GM18951 (cell line): ENCODE results near the gene NCKIPSD.
A peak's percentile ranks its signal among the peaks of the same experiment; 100 is the strongest.

Source experiments
- POLR2A ChIP-seq: IDR thresholded peaks from 4 replicates; pipeline ENCODE4 v1.6.1; 2011; ENCODE audit warnings: mild to moderate bottlenecking; ENCODE audit not compliant: insufficient read length, insufficient read depth; ENCODE audit errors: extremely low read depth
- in situ Hi-C: fragments of 300-500 bp; cut with MboI; formaldehyde crosslinking; loops from one replicate; pipeline ENCODE4 v1.12.0; 2022; ENCODE audit warnings: low sequenced_read_pairs, mixed read lengths, inconsistent platforms; ENCODE audit not compliant: unreplicated experiment

Gene NCKIPSD

GRCh38 chr3:48641396-48641795, 44.3 kb downstream of the NCKIPSD start:
- no peak for TF ChIP-seq POLR2A
- in situ Hi-C loops, result no loop called here

DNA sequence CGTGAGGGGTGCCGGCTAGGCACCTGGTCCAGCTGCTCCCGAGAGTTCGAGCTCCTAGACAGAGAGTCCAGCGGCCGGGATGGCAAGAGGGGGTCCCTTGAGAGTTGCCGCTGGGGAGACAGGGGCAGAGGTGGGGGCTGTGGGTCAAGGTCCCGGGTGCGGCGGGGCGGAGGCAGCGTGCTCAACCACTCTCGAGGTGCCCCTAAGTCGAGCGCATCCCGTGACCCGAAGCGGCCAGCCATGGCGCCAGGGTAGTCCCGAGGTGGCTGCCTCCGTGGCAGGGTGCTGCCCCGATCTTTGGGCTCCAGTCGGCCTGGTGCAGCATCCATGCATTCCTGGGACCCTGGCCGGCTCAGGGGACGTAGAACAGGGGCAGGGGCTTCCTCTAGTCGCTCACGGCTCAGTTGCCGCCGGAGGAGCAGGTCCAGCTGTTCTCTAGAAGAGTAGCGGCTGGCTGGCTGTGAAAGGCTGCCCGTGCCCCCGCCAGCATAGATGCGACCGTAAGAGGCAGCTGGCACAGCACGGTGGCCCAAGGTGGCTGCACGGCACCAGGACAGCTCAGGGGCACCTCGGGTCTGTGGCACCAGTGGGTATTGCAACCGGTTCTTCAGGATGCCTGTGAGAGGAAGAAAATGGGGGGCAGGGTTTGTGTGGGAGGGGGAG, 45.6 kb downstream of the NCKIPSD start:
- TF ChIP-seq POLR2A, result no peak
- in situ Hi-C loops, result no loop called here

- in situ Hi-C loops, result no loop called here
- TF ChIP-seq POLR2A, result no peak
These were observed 48.4 kb downstream of the NCKIPSD start for GRCh38 chr3:48637305-48637704.

- TF ChIP-seq POLR2A, result no peak
- in situ Hi-C loops, result no loop called here
These were observed 49.5 kb downstream of the NCKIPSD start for GRCh38 chr3:48636149-48636655.

DNA sequence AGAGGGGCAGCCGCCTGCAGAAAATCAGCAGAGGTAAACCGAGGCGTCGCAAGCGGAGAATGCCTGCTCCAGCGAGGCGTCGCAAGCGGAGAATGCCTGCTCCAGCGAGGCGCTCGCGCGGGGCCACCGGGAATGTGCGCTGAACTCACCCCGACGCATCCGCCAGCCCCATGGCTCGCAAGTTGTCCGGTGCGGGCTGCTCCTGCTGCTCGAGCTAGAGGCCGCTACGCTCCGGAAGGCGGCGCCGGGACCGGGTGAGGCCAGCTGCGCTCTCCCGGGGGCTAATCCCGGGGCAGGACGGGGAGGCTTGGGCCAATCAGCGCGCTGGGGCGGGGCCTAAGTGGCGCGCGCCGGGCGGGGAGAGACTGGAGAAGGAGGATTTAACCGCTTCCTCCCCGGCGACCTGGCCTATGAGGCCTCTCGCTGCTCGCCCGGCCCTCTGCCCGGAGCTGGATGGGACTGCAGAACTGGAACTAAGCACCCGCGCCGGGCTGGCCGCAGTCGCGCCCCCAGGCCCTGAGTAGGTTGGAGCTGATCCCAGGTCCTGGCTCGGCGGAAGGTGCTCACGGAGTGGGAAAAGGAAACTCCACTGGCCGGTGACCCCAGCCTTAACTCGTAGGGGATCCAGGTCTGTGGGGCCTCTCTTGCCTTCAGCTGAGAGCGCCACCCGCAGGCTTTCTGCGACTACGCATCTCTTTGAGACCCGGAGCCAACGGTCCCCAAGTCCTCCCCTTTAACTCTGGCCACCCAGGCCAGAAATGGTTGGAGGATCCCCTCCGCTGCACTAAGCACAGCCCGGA, 50.3 kb downstream of the NCKIPSD start, which contains the start of gene SLC26A6:
TSS of gene SLC26A6 (minus strand) at position 240 of the 800 bp plus-strand sequence. CDS start at position 172, 68 bp downstream.
- in situ Hi-C loops, result no loop called here
- TF ChIP-seq POLR2A, result peak; percentile 78

- in situ Hi-C loops, result no loop called here
- no peak for TF ChIP-seq POLR2A
These were observed 51.0 kb downstream of the NCKIPSD start for GRCh38 chr3:48634661-48635221.

- no peak for TF ChIP-seq POLR2A
- in situ Hi-C loops, result no loop called here
These were observed 52.0 kb downstream of the NCKIPSD start for GRCh38 chr3:48633743-48634142.

- in situ Hi-C loops, result no loop called here
- no peak for TF ChIP-seq POLR2A
These were observed 52.5 kb downstream of the NCKIPSD start for GRCh38 chr3:48633256-48633655.

DNA sequence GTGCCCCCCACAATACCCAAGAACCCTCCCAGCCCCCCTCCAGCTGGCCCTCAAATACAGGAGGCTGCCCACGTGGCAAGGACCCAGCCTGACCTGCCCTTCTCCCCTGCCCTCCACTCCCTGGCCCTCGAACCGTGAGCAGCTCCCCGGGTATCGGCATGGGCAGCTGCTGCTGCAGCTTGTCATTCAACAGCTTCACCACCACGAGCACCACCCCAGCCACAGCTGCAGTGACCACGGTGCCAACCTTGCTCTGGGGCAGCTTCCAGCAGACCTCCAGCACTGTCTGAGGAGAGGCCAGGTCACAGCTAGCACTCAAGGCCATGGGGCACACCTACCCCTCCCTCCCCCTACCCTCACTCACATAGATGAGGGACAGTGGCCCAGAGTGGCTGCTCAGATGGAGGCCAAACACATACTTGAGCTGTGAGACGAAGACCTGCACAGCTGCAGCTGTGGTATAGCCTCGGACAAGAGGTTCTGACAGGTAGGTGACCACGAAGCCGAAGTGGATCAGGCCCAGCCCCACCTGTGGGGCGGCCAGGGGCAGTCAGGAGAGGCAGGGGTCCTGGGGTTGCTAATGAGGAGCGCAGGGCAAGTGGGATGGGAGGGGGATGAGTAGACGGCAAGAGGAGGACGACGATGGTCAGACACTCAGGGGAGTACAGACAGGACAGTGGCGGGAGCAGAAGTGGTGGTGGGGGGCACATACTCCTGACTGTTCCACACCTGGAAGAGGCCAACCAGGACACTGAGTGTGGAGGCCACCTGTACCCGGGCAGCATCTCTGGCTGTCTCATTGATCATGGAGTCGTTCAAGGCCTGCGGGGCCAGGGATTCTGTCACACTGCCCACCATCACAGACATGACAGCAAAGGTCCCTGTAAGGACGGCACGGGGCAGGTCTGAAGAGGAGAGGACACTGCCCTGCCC, 53.9 kb downstream of the NCKIPSD start:
- in situ Hi-C loops, result no loop called here
- TF ChIP-seq POLR2A, result no peak

DNA sequence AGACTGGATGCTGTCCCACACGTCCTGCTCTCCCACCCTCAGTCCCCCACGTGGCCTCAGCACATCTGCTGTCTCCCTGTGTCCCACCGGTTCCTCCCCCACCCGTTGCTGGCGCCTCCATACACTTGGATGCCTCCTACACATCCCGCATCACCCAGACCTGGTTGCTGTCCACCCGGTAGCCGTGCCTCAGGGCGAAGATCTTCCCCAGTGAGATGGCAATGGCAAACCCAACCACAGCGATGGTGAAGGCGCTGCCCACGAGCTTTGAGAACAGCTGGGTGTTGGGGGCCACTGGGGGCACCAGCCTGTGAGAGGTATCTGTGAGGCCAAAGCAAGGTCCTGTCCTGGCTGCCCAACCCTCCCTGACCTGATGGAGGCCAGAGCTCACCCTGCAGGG, 54.9 kb downstream of the NCKIPSD start:
- in situ Hi-C loops, result no loop called here
- TF ChIP-seq POLR2A, result no peak

DNA sequence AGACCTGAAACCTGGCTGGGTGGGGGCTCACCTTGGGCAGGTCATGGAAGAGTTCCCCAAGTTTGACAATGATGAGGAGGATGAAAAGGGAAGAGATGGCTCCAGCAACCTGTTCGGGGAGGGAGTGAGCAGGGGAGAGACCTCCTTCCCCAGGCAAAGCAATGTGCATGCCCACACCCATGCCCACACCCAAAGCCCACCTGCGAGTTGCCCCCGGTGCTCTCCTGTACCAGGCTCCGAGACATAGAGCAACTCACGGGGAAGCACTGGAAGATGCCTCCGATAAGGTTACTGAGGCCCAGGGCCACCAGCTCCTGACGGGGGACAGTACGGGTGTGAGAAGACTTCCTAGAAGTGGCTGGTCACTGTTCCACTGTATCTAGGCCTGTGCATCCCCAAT, 55.3 kb downstream of the NCKIPSD start:
- TF ChIP-seq POLR2A, result no peak
- in situ Hi-C loops, result no loop called here

DNA sequence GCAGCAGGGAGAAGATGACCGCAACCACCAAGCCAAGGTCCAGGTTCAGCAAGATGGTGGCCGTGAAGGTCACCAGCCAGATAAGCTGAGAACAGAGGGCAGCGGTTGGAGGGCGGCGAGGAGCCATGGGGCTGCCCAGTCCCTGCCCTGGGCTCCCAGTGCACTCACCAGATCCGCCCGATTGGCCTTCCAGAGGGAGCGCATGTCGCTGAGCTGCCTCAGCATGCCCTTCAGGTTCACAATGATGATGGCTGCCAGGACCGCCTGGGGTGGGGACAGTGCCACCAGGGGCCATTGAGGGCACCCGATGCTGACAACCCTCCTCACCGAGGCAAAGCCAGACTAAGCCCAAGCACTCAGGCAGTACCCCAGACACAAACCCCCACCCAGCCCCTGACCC, 55.8 kb downstream of the NCKIPSD start:
- in situ Hi-C loops, result no loop called here
- TF ChIP-seq POLR2A, result no peak

DNA sequence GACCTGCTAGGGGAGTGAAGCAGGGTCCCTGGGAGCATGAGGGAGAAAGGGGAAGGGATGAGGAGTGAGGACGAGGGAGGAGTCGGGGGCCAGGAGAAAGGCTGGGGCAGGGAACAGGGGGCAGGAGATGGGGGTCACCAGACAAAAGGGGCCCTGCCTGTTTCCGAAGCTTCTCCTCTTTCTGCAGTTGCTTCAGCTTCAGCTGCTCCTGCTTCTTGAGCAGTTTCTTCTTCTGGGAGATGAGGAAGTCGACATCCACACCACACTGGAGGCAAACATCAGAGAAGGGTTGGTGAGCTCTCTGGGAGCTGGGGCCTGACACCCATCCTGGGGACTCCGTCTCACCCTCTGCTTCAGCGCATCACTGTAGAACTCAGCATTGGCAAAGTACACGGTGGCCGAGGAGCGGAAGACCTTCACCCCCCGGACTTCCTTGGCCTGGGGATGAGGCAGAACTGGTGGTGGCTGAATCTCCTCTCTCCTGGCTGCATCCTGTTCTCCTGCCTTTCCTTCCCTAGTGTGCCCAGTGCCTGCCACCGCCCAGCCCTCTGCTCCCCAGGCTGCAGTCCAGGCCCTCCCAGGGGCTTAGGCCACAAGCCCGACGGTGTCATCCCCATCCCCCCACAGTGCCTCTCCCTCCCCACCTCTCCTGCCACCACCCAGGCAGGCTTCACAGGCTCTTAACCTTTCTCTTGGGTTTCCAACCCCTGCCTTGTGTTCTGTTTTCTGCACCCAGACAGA, 57.3 kb downstream of the NCKIPSD start:
- in situ Hi-C loops, result no loop called here
- TF ChIP-seq POLR2A, result no peak
